Activated naive CD8-positive, alpha-beta T cell treated with anti-CD3 and anti-CD28 coated beads, Interleukin-2, amount 50 U/mL, for 16 hours (primary cell): ENCODE results near the gene PFKFB1.

Experiments
- DNase-seq: peaks from one replicate; pipeline ENCODE4 v3.0.0-alpha.2; 2020; ENCODE audit warnings: low read depth, low spot score

The PFKFB1 gene

DNA sequence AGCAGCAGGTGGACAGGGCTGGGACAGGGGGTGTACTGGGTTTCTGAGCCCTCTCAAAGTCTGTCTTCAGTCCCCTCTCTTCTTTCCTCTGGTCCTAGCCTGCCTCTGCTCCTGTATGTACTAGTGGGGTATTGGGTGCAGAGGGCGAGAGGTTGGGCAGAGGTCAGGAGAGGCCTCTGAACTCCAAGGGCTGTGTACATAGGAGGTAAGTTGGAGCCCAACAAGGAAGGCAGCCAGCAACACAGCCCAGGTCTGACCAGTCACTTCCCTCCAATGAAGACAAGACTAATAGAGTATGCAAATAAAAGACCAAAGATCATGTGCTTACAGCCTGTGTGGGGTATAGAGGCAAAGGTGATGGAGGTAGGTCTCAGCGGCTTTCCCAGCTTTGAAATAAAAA lies at the start of gene PFKFB1:
PFKFB1 (minus strand) TSS at position 90 of the 400 bp plus-strand sequence. CDS start 181 bp downstream, outside the sequence.
- DNase-seq, result no peak

DNA sequence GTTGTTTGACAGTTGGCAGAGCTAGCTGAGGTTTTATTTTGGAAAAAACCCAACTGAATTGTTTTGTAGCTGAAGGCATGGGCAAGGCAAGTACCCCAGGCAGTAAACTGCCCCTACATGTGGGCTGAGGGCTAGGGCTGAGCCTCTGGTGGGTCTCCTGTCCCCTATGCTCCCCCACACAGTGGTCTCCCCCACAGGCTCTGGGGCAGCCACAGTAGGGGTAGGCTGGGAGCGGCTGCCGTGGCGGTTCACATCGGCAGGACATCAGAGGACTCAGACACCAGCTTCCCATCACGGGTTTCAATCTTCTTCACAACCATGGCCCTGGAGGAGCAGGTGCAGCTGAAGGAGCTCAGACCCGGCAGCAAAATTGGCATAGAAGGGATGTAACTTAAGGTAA lies 47.5 kb upstream of the PFKFB1 start:
- DNase-seq, result no peak

GRCh38 chrX:55039471-55039870 lies 45.5 kb upstream of the PFKFB1 start:
- no peak for DNase-seq

GRCh38 chrX:55033429-55033828 lies 39.4 kb upstream of the PFKFB1 start:
- no peak for DNase-seq

- no peak for DNase-seq
These were observed 36.5 kb upstream of the PFKFB1 start, which contains the start of gene ALAS2 for GRCh38 chrX:55030271-55031205. ALAS2 (minus strand) TSS chrX:55030977; CDS start chrX:55026000, 4,977 bp downstream.

- no peak for DNase-seq
These were observed 35.3 kb upstream of the PFKFB1 start for GRCh38 chrX:55029291-55029690.

- no peak for DNase-seq
These were observed 34.6 kb upstream of the PFKFB1 start for GRCh38 chrX:55028611-55029010.

DNA sequence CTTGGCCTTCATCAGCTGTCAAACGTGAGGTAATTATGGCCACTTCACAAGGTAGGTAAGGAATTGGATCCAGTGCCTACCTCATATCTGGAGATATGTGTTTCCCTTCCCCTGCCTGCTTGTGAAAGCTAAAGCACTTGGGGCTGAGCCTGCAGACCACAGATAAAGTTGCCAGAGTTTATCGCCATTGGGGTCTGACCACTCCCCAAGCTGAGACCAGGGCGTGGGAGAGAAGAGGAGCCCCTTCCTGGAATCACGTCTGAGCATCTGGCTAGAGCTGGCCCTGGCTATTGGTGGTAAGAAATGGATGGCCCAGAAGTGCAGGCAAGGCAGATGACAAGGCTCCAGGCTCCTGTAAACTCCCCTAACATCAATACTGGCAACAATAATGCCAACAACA lies 34.1 kb upstream of the PFKFB1 start:
- DNase-seq, result no peak

- no peak for DNase-seq
These were observed 32.9 kb upstream of the PFKFB1 start for GRCh38 chrX:55026840-55027239.

DNA sequence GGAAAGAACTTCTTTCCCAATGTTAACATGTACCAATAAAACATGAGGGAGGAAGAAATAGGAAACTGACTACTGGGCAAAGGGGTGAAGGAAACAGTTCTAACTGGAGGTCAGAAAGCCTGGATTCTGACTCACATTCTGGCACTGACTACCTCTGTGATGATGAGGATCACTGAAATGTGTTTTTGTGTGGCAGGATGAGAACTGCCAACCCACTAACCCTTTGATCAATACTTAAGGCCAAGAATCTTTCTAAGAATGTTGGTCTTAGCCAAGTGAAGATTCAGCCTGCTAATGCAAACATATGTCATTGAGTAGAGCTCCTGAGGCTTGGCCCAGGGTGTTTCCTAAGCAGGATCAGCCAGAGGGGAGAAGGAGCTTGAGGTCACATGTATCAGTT lies 32.2 kb upstream of the PFKFB1 start:
- no peak for DNase-seq

GRCh38 chrX:55014897-55015299 lies 20.9 kb upstream of the PFKFB1 start:
- DNase-seq, result no peak

GRCh38 chrX:55011294-55011693 lies 17.3 kb upstream of the PFKFB1 start:
- no peak for DNase-seq

DNA sequence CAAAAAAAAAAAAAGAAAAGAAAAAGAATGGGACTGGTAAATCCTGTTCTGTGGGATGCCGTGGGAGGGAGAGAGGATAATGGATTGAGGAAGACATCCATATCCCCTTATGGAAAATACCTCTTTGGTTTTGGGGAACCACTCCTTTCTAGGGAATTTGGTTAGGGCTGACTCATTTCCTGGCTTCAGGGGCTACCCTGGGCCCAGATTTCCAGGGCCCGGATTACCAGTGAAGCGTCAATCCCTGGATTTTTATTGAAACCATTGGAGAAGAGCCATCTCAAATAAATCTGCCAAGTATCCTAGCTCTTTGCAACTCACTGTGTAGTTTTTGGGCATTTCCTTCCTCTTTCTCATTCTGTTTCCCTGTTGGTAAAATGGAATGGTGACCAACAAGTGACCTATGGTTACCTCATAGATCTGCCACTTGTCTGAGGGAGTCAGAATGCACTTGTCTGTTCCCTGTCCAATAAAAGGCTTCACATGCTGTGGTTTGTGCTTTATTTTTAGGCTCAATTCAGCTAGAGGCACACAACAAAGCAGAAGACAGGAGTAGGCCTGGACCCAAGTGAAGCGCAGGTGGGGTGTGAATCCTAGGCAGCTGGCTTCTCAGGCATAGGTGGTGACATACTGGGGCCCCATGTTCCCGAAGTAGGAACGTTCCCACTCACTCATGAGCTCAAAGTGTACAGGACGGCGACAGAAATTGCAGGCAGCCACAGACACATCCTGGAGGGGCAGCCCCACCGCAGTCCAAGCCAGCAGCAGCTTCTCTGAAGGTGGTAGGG lies 14.8 kb upstream of the PFKFB1 start:
- no peak for DNase-seq

DNA sequence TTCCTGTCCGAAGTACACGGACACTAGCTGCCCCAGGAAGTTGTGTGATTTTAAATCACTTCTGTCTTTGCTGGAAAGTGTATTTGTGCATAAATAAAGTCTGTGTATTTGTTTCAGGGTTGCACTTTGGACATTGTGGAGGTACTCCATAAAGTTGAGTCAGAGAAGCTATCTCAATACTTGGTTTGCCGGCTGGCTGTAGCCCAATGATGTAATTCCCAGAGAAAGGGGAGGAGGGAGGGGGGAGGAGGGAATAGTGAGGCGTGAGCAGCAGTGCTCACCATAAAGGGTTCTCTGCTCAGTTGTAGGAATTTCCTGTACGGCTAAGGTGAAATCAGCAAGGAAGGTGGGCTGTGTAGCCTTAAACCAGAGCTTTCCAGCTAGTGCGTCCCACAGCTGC lies 13.7 kb upstream of the PFKFB1 start:
- DNase-seq, result no peak

- no peak for DNase-seq
These were observed 13.0 kb upstream of the PFKFB1 start for GRCh38 chrX:55006827-55007621.

GRCh38 chrX:55005256-55005655 lies 11.3 kb upstream of the PFKFB1 start:
- no peak for DNase-seq

DNA sequence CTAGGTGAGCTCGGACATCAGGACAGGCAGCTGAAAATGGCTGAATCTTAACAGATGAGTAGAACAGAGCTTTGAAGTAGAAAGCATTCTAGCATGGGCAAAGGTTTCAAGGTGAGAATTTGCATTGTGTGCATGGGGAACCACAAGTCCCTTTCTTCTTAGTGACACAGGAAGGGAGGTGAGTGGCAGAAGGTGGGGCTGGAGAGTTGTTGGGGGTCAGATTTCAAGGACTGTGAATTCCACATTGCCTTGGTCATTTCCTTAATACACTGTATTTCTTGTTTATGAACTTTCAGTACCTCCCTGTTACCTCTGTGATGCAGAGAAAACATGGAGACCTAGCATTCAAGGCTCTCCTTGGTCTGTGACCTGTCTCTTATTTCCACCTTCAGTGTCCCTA lies 10.2 kb upstream of the PFKFB1 start:
- no peak for DNase-seq

DNA sequence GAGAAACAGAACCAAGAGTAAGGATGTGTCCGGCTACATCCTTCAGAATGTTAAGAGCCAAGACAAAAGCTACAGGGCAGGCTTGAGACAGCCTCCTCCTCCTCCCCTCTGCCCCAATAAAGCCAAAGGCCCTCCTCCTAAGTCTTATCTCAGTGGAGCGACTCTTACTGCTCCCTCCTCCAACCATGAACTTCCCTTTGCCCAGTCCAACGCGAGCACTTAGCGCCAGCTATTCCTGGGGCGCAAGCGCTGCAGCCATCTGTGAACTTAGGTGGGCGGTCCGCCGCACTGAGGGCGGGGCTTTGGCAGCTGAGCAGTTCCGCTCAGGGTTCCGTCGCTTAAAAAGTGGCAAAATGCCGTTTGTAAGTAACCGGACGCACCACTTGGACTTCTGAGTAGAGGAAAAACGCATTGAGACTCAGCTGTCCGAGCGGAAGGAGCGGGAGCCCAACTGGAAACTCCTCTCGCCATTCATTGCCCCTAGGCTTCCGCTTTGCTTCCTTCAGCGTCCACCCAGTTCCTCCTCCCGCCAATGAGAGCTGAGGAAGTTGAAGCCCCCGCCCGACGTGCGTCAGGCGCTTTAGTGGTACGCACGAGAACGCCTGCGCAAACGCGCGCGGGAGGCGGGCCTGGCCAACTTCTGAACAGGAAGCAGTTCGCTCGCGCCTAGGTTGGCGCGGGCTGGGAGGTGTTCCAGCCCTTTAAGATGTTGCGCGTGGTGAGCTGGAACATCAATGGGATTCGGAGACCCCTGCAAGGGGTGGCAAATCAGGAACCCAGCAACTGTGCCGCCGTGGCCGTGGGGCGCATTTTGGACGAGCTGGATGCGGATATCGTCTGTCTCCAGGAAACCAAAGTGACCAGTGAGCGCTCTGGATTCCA lies 6.0 kb upstream of the PFKFB1 start, which contains the start of gene APEX2:
APEX2 (plus strand) TSS at position 647 of the 882 bp plus-strand sequence; CDS start at position 707, 60 bp downstream.
- peak; percentile 66 for DNase-seq

DNA sequence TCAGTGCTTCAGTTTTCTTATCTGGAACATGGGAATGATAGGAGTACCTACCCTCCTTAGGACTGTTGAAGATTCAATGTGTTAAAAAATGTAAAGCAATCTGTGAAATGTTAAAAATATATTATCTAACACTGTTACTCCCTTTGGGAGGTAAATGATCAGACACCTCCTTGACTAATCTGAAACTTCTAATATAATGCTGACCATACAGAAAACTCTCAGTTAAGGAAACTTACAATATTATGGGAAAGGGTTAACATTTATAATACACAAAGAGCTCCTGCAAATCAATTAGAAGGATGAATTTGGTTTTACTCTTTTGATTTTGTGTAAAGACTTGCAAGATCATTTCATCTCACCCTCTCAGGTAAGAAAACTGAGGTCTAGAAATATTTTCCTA lies 1.6 kb upstream of the PFKFB1 start:
- no peak for DNase-seq

DNA sequence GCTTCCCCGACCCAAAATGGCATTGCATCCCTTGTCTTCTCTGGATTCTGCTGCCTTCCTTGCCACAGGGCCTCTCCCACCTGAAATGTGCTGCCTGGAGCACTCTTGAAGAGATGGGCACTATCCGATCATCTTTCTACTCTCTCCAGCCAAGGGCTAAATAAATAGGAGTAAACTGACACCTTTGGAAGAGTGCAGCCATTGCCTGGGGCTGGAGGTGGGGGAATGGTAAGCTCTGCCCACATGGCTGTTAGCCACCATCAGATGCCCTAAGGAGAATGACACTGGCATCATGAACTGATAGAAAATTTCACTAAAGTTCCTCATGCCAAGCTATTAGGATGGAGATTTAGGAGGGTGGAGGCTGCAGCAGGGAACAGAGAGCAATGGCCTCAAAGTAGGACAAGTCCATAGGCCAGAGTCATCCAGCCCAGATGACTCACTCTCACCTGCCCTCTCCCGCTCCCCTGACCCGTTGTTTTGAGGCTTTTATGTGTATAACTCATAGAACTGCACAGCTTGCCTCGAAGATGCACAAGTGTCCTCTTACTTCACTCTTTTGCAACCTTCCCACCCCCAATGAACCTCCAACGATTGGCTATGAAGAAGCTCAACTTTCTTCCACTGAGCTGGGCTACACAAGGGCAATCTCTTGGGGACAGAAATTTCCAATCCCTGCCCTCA lies 822 bp upstream of the PFKFB1 start:
- DNase-seq, result no peak
